Left hindlimb (tissue), 1 donor: ENCODE data around the gene HELZ.
"Not testable (repeated sequence)": the region's sequence is repeated elsewhere in the genome, so short reads cannot be mapped to it uniquely, and the experiment has no call there.

Experiments
- DNase-seq: peaks from one replicate; pipeline ENCODE4 v3.0.0-alpha.2; 2018

Gene HELZ

DNA sequence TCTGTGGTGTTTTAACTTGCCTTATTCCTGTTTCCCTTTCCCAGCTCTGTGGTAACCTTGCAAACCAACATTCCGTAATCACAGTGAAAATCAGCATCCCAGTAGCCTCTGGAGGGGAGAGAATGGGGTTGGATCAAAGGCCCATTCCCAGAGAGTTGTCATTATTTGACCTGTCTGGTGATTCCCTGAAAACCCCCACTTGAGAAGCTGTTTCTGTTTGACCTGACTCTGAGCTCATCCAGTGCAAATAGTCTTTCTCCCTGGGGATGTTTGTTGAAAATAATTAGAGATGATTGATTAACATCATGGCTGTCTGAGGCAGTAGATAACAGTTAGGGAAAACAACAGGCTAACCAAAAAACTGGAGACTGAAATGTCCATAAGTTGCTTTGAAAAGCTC, 197.6 kb downstream of the HELZ start:
- no peak for DNase-seq

DNA sequence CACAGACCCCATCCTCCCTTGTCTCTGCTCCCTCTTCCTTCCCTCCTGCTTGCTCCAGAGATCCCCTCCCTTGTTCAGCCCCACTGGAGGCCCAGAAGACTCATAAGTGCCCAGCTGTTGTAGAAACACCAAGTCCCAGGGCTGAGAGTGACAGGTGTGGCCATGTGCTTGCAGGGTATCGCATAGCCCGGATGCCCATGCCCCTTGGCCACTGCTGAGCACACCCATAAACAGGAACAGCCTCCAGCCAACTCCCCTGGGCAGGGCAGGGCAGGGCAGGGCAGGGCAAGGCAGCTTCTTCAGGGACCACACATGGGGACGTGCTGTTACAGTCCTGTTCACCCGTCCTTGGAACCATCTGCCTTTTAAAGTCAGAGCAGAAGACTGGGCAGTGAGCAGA, 198.6 kb downstream of the HELZ start:
- DNase-seq = peak; percentile 55

DNA sequence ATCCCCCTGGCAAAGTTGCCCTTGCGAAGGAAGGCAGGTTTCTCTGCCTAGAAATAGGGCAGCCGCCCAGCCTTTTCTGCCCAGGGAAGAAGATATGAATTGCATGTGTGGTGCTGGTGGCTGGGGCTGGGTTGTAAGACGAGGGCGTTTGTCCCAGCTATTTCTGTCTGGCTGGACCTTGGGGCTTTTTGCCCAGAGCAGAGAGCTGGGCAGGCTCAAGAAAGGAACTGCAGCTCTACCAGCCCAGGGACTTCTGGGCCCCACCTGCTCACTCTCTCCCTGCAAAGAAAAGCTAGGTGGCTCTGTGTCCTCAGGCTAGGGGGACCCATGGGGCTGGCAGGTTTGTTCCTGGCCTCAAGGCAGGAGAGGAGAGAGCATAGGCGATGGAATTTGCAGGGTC, 200.1 kb downstream of the HELZ start:
- no peak for DNase-seq

DNA sequence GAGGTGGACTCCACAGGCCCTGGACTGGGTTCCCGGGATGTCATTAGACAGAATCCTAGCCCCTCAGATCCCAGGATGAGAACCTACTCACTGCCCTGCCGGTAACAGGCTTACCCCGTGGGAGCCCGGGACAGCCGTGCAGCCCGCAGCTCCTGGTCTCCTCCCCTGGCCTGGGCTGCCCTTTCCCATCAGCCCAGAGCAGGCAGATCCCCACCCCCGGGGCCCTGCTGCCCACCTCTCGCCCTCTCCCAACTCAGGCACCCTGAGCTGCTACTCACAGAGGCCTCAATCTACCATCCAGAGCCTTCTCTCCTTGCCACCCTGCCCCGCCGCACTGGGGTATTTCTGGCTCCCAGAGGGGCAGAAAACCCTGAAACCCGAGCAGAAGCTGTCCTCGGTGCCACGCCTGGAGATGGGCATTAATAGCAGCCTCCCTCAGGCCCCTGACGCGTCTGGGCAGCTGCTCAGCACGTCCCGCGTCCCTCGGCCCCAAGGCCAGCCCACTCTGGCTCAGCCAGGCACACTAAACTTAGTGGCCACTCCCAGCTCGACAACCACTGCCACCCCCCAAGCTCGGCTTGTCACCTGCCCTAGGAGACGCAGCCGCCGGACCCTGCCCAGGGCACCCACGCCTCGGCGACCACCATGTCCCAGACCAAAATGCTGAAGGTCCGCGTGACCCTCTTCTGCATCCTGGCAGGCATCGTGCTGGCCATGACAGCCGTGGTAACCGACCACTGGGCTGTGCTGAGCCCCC, 200.8 kb downstream of the HELZ start, which contains the start of gene CACNG1:
TSS of gene CACNG1 (plus strand) at position 539 of the 757 bp plus-strand sequence. CDS start at position 646, 107 bp downstream.
- no peak for DNase-seq

DNA sequence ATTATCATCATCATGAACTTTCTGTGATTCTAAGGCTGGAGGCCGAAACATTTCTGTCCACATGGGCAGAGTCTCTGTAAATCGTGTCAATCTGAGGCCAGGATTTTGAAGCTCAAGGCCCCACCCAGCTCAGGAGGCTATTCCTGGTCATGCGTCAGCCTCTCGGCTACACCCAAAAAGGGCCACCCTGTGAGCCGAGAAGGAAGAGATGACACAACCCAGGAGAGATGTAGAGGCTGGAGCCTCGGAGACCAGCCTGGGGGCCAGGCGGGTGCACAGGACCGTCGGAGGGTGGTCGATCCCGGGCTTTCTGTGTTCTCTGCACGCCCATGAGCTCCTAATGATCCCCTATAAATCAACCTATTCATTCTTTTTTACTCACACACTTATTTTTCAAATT, 201.7 kb downstream of the HELZ start:
- no peak for DNase-seq

DNA sequence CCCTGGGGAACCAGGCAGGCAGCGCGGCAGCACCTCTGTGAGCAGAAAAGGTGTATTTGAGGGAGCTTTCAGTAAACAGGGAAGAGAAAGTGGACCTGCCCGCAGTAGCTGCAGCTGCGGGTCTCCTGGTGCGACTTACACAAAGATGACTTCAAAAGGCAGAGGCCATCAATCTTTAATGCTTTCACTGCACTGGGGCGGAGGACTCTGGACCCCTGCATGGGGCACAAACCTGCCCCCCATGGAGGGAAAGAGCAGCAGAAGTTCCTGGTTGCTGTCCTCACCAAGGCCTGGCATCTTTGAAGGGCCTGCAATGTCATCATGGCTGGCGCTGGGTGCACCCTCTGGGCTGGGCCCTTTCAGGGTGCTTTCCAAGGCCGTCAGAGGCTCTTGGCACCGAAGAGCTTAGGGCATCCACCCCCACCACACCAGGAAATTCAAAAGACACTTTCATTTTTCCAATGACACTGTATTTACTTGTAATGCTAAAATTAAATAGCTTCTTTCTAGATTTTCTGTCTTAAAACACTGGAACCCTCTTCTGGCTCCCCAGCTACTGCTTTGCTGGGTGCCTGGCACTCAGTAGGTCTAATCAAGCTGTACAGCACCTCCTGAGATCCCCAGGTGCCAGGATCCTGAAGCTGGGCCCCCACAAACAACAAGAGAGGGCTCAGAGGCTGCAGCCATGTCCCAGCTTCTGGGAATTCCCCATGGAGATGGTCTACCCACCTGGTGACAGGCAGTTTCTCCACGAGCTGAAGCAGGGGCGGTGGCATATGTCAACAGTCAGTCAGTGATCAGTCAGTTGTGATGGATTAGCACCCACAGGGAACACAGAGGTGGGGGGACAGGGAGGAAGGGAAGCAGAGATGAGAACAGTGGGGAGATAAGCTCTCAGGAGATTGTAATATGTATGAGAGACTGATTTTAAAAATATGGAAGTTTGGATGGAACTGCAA, 202.8 kb downstream of the HELZ start:
- no peak for DNase-seq

DNA sequence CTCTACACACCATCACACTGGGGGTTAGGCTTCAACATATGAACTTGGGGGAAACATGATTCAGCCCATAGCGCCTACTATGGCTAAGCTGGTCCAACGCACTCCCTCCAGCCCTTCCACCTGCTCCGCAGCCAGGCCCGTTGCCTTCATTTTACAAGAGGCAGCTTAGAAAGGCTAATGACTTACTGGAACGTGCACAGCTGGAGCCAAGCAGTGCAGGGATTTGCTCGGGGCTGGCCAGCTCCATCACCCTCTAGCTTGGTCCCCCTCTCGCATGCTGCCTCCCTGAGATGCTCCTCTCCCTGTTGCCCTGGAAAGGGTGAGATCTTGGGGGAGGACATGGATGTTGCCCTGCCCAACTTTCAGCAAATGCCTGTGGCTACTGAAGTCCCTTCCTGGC, 203.5 kb downstream of the HELZ start:
- DNase-seq = no peak

DNA sequence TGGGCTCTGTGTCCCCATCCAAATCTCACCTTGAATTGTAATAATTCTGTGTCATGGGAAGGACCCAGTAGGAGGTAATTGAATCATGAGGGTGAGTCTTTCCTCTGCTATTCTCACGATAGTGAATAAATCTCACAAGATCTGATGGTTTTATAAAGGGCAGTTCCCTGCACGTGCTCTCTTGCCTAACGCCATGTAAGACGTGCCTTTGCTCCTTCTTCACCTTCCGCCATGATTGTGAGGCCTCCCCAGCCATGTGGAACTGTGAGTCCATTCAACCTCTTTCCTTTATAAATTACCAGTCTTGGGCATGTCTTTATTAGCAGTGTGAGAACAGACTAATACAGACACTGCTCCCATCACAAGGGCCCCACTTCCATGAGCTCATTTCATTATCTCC, 203.9 kb downstream of the HELZ start:
- DNase-seq = not testable (repeated sequence)

DNA sequence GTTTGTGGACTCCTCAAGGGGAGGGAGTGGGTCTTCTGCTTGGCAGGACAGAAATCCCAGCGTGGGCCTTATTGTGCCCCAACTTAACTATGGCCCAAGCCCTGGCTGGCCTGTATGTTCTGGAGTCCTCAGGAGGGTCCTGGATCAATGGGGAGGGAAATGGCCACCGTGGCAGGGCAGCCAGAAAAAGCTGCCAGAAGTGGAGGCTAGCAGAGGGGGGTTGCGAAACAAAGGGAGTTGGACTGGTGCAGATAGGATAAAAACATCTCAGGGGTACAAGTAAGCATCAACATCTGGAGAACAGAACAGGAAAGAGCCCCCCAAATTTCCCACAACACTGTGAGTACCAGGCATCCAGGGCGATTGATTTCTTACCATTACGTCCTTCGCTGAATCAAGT, 204.3 kb downstream of the HELZ start:
- no peak for DNase-seq

DNA sequence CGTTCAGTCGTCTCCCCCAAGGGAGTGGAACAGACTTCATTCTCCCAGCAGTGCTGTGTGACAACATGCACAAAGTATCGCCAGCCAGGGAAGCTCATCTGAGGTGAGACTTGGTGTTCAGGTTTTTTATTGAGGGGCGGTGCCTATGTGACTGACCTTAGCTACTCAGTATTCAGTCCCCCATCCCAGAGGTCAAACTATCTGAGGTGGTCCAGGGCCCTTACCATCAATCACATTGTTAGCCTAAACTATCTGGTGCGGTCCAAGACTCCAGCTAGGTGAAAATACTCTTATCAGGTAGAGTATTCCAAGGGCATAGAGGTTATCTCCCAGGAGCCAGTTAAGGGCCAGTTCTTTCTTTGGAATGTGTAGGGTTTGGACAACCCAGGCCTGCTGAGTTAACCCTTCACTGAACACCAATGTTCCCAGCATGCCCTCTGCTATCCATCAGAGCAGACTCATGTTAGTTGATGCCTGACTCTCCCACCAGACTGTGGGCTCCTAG, 206.1 kb downstream of the HELZ start:
- DNase-seq = no peak

DNA sequence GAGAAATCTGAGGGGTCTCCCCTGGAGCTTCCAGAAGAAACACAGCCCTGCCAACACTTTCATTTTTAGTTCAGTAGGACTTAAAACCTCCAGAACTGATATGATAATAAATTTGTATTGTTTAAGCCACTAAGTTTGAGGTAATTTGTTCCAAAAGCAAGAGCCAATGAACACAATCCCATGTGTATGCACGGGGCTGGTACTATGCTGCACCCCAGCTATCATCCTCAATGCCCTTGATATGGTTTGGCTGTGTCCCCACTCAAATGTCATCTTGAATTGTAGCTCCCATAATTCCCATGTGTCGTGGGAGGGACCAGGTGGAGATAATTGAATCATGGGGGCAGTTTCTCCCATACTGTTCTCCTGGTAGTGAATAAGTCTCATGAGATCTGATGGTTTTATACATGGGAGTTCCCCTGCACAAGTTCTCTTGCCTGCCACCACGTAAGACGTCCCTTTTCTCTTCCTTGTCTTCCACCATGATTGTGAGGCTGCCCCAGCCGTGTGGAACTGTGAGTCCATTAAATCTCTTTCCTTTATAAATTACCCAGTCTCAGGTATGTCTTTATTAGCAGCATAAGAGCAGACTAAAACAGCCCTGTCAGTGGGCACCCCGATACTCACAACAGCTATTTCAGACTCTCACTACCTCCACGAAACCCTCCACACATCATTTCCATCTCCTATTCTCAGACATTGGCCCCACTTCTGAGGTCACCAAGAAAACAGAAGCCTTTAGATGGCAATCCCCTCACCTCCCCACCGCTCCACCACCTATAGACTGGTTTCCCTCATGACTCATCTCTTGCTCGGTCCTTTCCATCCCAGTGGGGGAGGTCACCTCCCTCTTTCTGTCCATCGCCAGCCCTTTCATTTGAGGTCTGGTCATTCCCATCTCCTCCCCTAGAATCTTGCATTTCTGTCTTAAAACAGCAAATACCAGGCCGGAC, 209.6 kb downstream of the HELZ start:
- no peak for DNase-seq

DNA sequence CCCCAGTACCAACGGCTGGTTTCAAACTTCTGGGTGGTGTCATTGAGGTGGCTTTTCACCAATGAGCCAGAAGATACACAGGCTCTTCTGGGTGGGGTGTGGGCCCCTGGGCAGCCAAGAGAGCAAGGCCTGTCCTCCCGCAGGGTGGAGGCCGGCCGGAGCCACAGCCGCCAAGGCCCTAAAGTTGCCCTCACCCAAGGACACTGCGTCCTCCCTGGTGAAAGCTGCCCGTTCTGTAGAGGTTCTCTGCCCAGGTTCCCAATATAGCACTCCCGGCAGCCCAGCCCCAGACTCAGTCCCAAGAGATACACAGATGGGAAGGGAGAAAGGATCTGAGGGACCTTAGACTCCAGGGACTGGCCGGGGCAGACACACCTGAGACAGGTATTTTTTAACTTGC, 211.4 kb downstream of the HELZ start:
- DNase-seq = no peak

DNA sequence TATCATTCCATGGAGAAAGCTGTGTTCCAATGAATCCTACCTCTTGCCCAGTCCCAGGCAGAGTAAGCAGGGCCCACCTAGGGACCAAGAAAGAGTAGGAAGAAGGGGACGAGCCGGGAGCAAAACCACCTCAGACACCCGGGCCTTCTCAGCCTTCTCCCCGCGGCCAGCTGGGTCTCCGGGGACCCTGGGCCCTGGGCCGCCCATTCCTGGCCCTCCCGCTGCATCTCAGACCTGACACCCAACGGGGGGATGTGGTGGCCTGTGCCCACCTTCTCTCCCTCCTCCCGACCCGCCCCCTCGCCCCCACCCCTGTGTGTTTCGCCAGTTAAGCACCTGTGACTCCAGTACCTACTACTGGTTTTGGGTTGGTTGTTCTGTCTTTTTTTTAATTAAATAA, 212.0 kb downstream of the HELZ start:
- no peak for DNase-seq

DNA sequence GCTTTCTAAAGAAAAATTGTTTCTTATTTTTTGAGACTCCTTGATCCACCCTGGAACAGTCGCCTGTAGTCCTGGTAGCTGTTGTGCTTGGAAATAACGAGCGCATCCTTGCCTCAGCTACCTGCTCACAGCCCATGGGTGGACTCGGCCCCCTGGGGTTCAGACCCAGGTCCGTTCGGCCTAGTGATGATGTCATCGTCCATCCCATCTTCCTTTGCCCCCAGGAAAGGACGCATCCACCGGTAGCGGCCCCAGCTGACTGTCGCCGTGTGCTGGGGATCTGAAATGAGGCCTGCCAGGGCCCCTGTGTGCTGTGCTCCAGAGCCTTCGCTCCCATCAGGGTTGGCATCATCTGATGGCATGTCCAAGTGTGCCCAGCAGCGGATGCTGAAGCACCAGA, 212.6 kb downstream of the HELZ start:
- no peak for DNase-seq

DNA sequence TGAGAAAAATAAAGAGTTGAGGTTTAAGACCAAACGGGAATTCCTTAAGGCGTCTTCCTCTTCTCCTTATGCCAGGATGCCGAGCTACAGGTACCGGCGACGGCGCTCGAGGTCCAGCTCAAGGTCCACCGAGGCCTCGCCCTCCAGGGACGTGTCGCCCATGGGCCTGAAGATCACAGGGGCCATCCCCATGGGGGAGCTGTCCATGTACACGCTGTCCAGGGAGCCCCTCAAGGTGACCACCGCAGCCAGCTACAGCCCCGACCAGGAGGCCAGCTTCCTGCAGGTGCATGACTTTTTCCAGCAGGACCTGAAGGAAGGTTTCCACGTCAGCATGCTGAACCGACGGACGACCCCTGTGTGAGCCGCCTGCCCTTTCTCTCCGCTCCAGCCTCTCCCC, 214.4 kb downstream of the HELZ start:
- no peak for DNase-seq

DNA sequence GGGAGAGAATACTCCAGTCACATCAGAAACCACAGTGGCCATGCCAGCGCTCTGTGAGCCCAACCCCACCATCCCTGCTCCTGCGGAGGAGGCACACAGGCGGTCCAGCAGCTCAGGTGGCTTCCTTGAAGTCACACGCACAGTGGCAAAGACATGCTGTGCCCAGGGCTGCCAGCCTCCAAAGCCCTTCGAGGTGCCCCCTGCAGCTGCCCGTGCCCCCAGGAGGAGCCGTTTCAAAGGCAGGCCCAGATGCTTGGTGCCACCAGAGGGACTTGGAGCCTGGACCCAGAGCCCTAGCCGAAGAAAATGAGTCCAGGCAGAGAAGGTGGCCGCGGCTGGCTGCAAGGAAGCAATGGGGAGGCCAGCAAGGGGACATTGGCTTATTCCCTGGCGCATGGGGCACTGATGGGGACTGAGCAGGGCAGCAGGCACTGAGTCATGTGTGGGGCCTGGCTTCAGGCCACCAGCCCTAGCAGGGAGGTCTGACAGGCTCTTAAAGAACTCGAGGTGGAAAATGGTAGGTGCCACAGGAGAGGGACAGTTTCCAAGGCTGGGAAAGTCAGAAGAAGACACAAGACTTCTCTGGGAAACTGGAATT, 217.9 kb downstream of the HELZ start:
- no peak for DNase-seq

DNA sequence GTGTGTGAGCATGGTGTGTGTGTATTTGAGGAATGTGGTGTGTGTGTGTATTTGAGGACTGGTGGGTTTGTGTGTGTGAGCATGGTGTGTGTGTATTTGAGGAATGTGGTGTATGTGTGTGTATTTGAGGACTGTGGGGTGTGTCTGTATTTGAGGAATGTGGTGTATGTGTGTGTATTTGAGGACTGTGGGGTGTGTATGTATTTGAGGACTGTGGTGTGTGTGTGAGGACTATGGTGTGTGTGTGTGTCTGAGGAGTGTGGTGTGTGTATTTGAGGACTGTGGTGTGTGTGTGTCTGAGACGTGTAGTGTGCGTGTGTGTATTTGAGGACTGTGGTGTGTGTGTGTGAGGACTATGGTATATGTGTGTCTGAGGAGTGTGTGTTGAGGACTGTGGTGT, 218.7 kb downstream of the HELZ start:
- DNase-seq = no peak

DNA sequence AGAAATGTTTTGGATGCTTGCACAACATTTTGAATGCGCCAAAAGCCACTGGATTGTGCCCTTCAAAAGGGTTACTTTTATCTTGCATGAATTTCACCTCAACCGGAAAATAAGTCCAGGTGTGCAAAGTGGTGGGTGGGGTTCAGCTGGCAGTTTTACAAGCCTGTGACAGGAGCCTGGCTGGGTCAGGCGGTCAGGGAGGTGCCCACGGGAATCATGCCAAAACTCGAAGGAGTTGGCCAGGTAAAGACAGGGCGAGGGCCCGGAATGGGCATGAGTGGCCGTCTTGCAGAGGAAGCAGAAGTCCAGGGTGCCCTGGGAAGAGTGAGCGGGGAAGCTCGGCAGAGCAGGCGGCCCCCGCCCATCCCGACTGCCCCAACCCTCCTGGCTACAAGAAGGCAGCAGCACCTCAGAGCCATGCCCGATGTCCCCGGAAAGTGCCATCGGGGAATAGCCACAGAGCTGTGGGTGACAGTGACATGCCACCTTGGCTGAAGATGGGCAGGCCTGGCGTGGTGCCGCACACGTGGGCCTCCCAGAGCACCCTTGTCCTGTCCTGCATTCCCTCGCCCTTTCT, 219.7 kb downstream of the HELZ start:
- no peak for DNase-seq

DNA sequence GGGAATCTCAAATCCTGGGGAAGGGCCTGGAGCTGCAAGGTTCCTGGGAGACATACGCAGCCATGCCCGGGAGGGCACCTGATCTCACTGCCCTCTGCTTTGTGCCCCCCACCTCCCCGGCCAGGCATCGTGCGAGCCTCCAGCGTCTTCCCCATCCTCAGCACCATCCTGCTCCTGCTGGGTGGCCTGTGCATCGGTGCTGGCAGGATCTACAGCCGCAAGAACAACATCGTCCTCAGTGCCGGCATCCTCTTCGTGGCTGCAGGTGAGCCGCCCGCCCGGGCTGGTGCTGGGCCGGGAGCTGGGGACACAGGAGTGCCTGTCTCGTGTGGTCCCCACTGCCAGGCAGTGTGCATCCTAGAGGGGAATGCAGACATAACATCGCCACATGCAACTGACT, 220.3 kb downstream of the HELZ start:
- no peak for DNase-seq

DNA sequence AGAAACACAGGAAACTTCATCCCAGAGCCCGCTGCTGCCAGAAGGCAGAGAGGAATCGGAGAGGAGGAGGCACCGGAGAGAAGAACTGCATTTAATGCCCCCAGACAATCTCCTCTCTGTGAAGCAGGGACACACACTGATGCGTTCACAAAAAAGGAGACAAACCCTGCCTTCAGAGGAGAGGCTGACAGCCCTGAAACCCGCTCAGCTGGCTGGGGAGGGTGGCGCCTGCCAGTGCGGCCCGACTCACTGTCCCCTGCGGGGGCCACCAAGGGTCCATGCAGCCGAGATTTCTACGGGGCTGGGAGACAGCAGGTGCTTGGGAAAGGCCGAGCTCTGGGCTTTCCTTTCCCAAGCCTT, 222.6 kb downstream of the HELZ start:
- DNase-seq = no peak

DNA sequence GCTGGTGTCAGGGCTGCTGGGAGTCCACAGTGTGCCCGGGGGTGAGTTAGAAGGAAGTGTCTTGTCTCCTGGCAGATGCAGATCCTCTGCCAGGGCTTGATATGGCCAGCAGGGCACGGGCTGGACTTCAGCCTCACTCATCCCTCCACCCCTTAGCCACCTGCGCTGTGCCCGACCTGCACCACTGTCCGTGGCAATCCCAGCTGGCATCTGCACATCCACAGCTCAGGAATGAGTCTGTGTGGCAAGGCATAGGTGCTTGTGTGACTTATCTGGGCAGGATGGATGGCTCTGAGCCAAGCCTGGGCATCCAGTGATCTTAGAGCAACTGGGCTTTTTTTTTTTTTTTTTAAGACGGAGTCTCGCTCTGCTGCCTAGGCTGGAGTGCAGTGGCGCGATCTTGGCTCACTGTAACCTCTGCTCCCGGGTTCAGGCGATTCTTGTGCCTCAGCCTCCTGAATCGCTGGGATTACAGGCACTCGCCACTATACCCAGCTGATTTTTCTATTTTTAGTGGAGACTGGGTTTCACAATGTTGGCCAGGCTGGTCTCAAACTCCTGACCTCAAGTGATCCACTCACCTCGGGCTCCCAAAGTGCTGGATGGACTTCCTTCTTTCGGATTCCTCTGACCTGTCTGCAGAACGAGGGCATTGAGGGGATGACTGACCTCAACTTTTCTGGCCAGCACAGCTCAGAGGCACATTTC, 223.1 kb downstream of the HELZ start:
- DNase-seq = no peak
